Peyer's patch (tissue), 4 donors: ENCODE results near the gene SPRY2.

Source experiments
- POLR2A ChIP-seq, 2 donors: fragments of 450-650 bp; IDR thresholded peaks; one replicate each; pipeline ENCODE4 v1.5.1; 2017; ENCODE audit warnings: antibody characterized with exemption in 2 of 2, mild to moderate bottlenecking in 2 of 2, moderate library complexity in 2 of 2
- TF ChIP-seq, protein P1 (sequence below), 6 experiments: fragments of 450-650 bp in 4 of 6; fragments of 200-600 bp in 2 of 6; sonication (generic) in 1 of 6; IDR thresholded peaks; one replicate each; pipeline ENCODE4 v1.5.1; 2017 to 2019; ENCODE audit warnings: antibody characterized with exemption in 6 of 6, mild to moderate bottlenecking in 3 of 6, moderate library complexity in 1 of 6

- TF ChIP-seq, protein P1, sequence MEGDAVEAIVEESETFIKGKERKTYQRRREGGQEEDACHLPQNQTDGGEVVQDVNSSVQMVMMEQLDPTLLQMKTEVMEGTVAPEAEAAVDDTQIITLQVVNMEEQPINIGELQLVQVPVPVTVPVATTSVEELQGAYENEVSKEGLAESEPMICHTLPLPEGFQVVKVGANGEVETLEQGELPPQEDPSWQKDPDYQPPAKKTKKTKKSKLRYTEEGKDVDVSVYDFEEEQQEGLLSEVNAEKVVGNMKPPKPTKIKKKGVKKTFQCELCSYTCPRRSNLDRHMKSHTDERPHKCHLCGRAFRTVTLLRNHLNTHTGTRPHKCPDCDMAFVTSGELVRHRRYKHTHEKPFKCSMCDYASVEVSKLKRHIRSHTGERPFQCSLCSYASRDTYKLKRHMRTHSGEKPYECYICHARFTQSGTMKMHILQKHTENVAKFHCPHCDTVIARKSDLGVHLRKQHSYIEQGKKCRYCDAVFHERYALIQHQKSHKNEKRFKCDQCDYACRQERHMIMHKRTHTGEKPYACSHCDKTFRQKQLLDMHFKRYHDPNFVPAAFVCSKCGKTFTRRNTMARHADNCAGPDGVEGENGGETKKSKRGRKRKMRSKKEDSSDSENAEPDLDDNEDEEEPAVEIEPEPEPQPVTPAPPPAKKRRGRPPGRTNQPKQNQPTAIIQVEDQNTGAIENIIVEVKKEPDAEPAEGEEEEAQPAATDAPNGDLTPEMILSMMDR (IDR thresholded peaks at IDR 0.05) = no peak
- no peak for TF ChIP-seq POLR2A (IDR thresholded peaks at IDR 0.05)
Observed at GRCh38 chr13:80319004-80319403, 21.9 kb downstream of the SPRY2 start.
